GM18870 (cell line): Measurements from ENCODE around the gene NCK2.
"Not testable (repeated sequence)": the region's sequence is repeated elsewhere in the genome, so short reads cannot be mapped to it uniquely, and the experiment has no call there.

ENCODE experiments used
- ATAC-seq: cut with Tn5 transposase; IDR thresholded peaks from one replicate; pipeline ENCODE4 v1.9.1; 2021; ENCODE audit warnings: moderate library complexity; ENCODE audit not compliant: unreplicated experiment

The NCK2 gene

DNA sequence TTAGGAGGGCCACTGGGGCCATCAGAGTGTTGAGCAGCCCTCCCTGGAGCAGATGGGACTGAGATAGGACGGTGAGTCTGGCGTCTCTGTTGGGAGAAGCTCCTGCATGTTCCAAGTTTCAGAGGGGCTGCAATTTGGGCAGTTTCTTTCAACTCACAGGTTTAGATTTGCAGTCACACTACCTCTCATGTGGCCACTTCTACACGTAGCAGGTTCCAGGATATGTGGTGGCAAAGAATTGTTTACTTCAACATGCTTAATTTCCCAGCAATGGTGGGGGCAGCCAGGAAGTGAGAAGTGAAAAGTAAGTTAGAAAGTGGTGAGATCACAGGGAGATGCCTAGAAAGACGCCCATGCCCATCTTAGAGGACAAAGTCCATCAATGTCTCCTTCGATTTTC lies 9.3 kb downstream of the NCK2 start:
- ATAC-seq = no peak

DNA sequence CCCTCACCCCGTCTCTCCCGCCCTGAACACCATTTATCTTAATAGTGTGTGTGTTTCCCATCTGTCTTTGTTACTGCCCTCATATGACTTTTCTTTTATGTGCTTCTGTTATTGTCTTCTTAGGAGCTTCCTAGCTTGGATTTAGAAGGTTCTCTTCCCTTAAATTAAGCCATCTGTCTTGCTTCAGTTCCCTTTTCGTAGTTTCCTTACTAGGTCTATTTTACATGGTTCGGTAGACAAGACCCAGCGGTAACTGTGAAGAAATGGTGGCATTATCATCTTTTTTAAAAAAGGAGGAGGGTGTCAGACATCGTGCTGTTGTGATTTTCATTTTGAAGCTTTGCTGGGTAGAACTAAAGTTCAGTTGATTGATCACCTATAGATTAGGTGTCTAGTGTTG lies 10.3 kb downstream of the NCK2 start:
- ATAC-seq = no peak

DNA sequence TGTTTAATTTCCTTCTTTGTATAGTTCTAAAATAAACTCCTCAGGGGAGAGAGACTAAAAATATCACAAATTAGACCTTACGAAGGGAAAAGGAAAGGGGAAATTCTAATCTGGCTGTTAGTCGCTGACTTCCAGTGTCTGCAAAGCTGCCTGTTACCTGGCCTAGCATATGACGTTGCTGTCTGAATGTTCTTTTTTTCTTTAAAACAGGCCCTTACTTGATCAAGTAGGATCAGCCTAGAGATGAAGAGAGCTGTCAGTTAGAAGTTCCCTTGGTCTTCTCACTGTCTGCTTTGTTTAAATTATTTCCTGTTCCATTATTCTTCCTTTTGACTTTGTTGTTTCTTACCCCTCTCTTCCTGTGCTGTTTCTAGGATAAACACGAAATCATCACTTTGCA lies 11.2 kb downstream of the NCK2 start:
- no peak for ATAC-seq

DNA sequence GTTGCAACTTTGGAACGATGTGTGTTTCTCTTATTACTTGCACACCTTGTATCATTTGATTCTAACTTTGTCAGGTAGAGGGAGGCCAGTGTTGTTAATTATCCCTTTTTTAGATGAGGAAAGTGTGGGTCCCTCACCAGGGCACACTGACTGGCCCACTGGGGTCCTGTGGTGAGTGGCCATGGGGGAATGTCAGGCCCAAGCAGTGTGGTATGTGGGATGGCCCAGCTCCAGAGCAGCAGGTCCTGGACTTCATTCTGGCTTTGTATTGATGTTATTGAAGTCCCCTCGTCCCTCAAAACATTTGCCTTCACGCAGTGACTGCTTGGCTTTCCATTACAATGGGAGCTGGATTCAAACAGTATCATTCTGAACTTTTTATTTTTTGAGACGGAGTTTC lies 11.7 kb downstream of the NCK2 start:
- ATAC-seq = no peak

DNA sequence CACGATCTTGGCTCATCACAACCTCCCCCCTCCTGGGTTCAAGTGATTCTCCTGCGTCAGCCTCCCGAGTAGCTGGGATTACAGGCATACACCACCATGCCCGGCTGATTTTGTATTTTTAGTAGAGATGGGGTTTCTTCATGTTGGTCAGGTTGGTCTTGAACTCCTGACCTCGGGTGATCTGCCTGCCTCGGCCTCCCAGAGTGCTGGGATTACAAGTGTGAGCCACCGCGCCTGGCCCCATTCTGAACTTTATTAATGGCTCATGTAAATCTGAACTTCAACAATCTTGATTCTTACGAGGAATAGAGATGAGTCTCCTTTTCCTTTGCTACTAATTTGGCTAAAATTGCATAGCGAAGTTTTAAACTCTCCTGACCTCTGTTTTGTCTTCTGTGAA lies 12.2 kb downstream of the NCK2 start:
- ATAC-seq = not testable (repeated sequence)

DNA sequence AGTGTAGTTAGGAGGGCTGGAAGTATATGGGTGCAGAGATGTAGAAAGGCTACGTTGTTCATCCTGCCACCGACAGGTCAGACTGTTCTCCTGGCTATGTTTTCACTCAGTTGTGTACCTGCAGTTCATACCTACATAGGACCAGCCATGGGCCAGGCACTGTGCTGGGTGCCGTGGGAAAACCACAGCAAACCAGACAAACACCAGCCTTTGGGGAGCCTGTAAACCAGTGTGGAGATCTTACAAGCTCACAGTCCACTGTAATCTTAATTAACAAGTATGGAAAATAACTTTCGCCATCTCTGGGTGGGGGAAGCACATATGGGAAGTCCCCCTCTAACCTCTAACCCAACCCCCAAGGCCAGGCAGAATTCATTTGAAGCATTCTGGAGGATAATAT lies 12.7 kb downstream of the NCK2 start:
- ATAC-seq = no peak

DNA sequence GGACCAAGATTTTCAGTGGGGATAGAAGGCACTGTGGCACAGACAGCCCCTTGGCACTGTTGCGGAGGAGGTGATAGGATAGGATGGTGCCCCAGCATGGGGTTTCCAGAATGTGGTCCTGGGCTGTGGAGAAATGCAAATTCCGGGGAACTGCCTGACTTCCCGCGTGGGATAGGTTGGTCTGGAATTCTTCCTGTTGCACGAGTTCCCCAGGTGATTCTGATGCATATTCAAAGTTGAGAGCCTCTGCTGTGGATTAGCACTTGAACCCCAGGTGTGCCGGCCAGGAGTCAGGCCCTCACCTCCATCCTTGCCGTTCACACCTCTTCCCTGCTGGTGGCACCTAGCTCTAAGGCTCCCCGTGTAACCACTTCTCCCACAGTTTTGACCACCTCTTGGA lies 15.5 kb downstream of the NCK2 start:
- no peak for ATAC-seq

DNA sequence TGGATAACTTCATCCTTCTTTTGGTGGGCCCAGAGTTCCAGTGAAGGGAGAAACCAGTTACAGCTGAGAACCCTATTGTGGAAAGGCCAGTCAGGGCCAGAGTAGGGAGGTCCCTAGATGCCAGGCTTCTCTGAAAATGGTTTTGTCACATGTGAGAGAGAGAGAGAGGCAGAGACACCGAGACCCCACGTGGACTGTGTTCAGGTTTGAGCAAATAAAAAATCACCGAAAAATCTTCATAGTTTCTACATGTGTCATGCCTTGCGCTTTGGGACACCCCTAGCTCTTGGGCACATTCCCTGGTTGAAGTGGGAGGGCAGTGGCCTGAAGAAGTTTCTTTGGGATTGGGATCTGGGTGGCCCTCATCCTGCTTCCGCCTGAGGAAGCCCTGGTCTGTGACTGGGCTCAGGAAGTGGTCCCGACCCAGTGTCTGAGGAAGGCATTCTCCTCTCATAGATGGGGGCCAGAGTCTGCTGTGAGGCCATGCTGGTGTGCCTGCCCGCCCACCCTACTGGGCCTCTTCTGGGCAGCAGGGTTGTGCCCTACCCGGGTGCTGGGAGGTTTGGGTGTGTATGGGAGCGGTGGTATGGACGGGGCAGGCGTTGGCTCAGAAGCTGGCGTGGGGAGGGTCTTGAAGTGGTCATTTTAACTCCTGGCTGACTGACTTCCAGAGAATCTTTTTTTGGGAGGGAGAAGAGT lies 16.1 kb downstream of the NCK2 start:
- no peak for ATAC-seq

DNA sequence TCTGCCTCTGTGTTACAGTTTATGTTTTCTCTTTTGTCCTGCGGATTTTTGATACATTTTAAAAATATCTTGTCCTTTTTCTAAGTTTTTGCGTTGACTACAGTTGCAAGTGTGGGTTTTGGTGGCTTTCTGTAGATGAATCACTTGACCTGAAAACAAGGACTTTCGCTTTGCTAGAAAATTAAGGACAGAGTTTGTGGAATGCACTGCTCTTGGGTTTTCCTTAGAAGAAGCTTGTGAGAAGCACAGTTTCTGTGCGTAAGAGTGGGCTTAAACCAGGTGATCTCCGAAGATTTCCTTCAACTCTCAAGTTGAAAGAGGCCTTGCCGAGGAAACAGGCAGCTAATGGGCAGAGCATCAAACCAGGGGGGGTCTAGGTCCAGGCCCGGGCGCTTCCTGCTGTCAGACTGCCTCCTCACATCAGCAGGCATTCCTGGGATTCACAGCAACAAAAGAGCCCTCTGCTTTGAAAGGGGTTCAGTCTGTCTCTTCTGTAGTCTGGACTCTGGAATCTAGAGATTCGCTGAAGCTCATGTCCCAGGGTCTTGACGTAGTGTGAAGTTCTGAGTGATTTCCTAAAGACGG lies 17.3 kb downstream of the NCK2 start:
- ATAC-seq = no peak

DNA sequence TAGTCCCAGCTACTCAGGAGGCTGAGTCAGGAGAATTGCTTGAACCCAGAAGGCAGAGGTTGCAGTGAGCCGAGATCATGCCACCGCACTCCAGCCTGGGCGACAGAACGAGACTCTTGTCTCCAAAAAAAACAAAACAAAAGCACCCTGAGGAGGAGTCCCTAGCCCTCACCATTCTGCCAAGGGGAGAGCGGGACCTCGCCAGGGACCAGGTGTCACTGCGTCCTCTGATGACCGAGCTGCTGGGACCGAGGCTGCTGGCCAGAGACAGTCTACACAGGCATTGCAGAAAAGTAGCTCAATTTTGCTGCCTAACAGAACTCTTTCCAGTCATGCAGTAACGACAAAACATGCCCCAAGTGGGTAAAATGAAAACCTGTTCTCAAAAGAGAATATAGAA lies 18.4 kb downstream of the NCK2 start:
- ATAC-seq = no peak

DNA sequence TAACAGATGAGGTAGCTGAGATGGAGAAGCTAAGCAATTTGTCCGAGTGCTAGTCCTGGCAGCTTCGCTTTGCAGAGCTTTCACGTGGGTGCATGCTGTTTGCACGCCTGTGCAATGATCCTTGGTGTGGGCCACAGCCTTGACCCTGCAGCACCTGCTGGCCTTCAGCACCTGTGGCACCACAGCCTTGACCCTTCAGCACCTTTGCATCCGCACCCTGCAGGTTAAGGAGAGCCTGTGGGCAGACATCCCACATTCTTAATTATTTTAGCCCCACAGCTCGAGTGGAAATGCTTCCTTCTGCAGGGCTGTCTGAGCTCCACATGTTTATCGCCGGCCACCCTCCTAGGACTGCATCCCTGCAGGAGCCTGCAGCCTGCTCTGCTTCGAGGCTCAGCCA lies 19.3 kb downstream of the NCK2 start:
- no peak for ATAC-seq

DNA sequence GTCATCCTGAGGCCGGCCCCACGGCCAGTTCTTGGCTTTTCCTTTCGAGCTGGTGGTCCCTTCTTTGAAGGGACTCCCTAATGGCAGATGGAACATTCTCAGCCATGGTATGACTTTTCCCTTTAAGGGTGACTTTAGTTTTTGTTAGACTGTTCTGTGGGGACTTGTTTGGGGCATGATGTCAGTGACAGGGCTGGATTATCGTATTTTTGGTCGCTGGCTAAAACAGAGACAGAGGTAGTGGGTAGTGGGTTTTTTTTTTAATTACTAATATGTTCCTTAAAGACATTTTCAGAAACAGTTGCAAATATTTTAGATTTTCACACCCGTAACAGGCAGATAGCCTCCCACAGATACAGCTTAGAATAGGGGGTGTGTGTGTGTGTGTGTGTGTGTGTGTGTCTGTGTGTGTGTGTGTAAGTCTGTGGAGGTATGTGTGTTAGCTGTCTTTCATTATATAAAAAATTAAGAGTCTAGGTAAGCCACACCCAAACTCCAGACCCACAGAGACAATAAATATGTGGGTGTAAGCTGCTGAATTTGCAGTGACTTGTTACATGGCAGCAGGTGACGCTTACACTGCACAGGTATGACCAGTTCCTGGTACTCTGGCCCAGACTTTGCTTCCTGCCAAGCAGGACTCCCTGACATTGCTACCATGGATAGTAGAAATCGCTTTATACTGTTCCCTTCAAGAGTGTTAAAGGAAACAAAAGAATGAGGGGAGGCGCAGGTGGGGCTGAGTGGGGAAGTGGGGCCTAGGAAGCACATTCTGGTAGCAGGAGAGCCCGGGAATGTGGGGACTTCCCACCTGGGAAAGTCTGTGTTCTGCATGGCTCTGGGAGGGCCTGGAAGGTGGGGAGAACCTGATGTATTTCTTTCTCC lies 20.9 kb downstream of the NCK2 start:
- no peak for ATAC-seq

DNA sequence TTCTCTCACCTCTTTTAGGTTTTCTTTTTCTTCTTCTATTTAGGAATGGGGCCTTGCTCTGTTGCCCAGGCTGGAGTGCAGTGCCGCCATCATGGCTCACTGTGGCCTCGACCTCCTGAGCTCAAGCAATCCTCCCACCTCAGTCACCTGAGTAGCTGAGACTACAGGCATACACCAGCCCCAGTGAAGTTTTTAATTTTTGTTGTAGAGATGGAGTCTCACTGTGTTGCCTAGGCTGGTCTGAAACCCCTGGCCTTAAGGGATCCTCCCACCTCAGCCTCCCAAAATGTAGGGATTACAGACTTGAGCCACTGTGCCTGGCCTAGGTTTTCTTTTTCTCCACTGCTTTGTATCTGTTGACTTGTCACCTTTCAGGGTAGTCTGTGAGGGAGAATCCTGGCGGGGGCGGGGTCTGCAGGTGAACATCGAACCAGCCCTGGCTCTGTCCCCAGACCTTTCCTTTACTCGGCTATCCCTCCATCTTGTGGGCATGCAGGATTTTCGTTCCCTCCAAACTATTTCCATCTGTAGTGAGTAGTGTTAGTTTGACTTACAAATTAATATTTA lies 21.7 kb downstream of the NCK2 start:
- no peak for ATAC-seq

DNA sequence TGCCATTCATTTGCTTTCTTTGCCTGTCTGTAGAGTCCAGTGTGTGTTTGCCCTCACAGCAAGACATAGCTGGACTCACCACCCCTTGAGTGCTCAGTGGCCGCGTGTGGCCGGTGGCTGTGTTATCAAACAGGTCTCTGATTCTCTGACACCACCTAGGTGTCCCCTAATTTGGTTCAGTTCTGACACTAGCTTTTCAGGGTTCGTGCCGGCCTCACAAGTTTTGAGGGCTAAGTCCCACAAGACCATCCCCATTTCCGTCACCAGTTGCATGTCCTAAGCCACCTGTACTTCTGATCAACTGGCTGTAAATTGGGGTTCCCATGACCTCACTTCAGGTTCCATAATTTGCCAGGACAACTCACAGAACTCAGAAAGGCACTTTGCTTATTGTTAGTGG lies 23.5 kb downstream of the NCK2 start:
- no peak for ATAC-seq

DNA sequence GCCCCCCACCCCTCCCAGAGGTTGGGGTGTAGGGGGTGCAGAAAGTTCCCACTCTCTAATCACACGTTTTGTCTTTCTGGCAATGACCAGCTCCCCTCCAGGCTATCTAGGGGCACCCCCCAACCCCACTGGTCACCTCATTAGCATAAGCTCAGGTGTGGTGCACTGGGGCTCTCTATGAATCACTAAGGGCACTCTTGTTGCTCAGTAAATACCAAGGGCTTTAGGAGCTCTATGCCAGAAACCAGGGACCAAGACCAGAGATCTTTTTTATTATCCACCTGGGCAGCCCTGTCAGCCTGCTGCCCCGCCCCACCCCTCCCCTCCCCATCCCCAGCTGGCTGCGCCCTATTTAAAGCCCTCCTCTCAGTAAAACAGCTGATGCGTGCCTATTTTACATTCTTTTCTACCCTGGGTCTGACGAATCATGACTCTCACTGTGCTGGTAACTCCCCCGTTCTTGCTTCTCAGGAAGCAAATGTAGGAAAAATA lies 24.3 kb downstream of the NCK2 start:
- no peak for ATAC-seq

DNA sequence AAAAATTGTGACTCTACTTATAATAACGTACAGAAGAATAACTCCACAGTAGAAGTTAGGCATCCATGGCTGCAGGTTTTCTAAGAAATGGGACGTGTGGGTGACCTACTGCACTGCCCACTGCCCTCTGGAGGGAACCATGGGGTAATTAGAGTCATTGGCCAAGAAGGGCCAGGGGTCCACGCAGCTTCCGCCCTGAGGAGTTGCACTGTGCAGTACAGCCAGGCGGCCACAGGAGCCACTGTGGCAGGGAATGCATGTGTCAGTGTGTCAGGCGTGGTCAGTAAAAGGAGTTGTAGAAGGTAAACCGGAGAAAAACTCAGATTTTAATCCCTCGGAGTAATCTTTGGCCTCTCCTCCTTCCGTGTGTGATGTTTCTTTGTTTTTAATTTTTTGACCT lies 24.8 kb downstream of the NCK2 start:
- ATAC-seq = no peak

DNA sequence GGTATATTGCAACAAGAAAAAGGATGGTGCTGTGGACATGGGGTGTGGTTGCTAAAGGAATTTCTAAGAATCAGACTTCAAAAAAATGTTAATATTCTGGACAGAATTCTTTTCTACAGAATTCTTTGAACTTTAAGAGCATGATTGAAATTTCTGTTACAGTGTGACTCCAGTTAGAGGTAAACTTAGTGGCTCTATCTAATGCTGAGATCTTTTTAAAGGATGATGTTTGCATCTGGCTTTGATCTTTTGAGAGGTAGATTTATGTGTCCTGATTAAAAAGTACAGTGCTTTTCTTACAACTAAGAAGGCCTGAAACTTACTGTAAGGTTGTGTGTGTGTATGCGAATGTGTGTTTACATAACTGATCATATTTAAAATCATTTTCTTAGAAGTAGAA lies 25.4 kb downstream of the NCK2 start:
- no peak for ATAC-seq

DNA sequence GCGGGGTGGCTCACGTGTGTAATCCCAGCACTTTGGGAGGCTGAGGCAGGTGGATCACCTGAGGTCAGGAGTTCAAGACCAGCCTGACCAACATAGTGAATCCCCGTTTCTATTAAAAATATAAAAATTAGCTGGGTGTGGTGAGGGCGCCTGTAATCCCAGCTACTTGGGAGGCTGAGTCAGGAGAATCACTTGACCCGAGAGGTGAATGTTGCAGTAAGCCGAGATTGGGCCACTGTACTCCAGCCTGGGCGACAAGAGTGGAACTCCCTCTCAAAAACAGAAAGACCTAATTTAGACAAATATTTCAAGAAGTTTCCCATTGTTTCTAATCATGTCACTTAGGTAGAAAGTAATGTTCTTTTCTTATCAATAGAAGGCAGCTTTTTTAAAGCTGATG lies 26.6 kb downstream of the NCK2 start:
- not testable (repeated sequence) for ATAC-seq

DNA sequence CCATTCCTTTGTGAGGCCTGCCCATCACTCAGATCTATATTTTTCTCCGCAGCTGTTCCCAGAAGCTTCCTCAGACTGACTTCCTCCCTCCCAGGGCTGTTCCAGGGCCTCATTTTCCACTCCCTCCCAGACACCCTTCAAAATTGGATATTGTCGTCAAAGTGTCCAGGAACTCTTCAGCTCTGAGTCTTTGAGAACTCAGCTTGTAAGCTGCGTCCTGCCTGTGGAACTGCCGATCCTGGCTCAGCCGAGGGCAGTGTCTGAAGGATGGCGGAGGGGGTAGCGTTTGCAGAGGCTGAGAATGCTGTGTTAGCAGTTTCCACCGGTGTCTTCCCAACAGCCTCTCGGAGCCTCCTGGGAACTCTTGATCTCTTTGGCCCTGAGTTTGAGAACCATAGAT lies 27.1 kb downstream of the NCK2 start:
- ATAC-seq = no peak

DNA sequence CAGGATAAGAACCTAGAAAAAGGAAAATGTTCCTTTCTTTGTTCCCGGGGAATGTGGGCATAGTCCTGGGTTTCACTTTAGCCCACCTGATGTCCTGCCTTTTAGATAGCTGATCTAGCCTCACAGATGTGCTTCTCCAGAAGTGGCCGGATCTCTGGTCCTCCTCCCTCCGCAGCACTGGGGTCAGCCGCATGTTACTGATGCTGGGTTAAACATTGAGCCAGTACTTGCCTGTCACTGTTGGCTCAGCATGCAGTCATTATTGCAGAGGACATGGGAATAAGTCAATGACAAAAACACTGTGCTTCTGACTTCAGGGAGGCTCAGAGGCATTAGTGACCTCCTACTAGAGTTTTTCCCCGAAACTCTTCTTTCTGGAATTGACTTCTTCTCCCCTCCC lies 27.6 kb downstream of the NCK2 start:
- ATAC-seq = no peak

DNA sequence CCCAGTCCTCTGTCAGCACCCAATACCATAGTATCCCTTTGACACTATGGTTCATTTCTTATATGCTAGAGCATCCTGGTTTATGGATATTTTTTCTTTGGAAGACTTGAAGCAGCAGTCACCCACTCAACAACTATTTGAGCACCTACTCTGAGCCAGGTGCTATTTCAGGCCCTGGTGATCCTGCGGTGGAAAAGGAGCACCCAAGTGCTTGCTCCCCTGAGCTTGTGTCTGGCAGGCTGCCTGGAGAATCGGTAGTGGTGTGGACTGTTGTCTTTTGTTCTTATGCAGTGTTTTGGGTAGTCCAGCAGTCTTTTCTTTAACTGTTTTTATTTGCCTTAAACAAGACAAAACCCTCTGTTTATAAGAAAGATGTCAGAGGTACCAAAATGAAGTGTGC lies 28.9 kb downstream of the NCK2 start:
- no peak for ATAC-seq
